Adrenal gland (tissue), 5 donors: Measurements from ENCODE around the gene NXPE2.

ENCODE experiments used
- POLR2A ChIP-seq, 2 donors: fragments of 450-650 bp; IDR thresholded peaks; one replicate each; pipeline ENCODE4 v1.6.1; 2017; ENCODE audit warnings: antibody characterized with exemption in 2 of 2, mild to moderate bottlenecking in 2 of 2, moderate library complexity in 1 of 2
- TF ChIP-seq, protein P1 (sequence below), 6 experiments: fragments of 450-650 bp in 4 of 6; fragments of 200-600 bp in 2 of 6; sonication (generic) in 1 of 6; IDR thresholded peaks; 1 replicate in 5 of 6; 2 replicates in 1 of 6; pipeline versions ENCODE4 v1.5.1 to v1.8.0; 2016 to 2021; ENCODE audit warnings: antibody characterized with exemption in 6 of 6, mild to moderate bottlenecking in 2 of 6, moderate library complexity in 1 of 6
- donor health status: DM: no; HTN: no; CAD: no.

DNA sequence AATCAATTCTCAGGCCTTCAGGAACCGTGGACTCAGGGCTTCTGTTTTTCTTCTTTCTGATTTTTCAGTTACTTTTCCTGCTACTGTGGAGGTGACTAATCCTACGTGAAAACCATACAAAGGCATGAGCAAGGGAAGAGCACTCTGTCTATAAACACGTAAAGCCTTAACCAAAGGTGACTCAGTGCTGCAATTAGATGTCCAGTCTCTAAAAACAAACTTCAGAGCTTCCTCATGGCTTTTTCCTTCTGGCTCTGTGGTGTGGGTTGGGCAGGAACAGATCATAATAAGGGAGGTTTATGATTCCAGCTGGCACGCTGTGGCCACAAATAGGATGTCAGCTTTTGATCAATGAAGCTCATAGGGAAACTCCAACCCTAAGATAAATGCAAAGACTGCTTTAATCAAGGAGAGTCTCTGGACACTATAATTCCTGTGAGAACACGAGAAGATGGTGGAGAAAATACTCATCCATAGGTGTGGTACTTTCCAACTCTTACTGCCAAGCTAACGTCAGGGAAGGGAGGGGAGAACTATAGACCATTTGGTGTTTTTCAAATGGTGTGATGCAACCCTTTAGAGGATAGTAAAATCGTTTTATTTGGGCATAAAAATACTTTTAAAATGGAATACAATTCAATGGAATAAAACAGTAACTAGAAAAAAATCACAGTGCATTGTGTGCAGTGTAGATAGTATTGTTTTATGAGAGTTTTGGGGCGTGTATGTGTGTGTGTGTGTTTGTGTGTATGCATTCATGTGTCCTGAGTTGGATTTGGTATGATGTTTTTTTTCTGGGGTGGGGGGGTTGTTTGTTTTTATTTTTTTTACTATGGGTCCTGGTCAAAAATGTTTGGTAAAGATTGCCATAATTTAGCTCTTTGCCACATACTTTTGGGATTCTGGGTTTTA is at the start of gene NXPE2:
- TF ChIP-seq, protein P1, sequence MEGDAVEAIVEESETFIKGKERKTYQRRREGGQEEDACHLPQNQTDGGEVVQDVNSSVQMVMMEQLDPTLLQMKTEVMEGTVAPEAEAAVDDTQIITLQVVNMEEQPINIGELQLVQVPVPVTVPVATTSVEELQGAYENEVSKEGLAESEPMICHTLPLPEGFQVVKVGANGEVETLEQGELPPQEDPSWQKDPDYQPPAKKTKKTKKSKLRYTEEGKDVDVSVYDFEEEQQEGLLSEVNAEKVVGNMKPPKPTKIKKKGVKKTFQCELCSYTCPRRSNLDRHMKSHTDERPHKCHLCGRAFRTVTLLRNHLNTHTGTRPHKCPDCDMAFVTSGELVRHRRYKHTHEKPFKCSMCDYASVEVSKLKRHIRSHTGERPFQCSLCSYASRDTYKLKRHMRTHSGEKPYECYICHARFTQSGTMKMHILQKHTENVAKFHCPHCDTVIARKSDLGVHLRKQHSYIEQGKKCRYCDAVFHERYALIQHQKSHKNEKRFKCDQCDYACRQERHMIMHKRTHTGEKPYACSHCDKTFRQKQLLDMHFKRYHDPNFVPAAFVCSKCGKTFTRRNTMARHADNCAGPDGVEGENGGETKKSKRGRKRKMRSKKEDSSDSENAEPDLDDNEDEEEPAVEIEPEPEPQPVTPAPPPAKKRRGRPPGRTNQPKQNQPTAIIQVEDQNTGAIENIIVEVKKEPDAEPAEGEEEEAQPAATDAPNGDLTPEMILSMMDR (IDR thresholded peaks at IDR 0.05) = no peak
- no peak for TF ChIP-seq POLR2A (IDR thresholded peaks at IDR 0.05)
